Stimulated activated naive CD4-positive, alpha-beta T cell (primary cell): ENCODE measurements around the gene ADAP1.
"Not testable (repeated sequence)": the region's sequence is repeated elsewhere in the genome, so short reads cannot be mapped to it uniquely, and the experiment has no call there.

Experiments
- DNase-seq, 6 experiments: peaks; one replicate each; lab custom pipeline; 2025; lab: John Stamatoyannopoulos, UW

ADAP1 gene

GRCh38 chr7:959271-959670 lies 4.8 kb upstream of the ADAP1 start:
- no peak for DNase-seq

- DNase-seq = no peak
Observed at GRCh38 chr7:958221-959200, 4.0 kb upstream of the ADAP1 start.

- DNase-seq = no peak
Observed at GRCh38 chr7:957418-958220, 3.1 kb upstream of the ADAP1 start.

GRCh38 chr7:956031-956430 lies 1.6 kb upstream of the ADAP1 start:
- no peak for DNase-seq

GRCh38 chr7:953547-954327 lies 743 bp downstream of the ADAP1 start:
- DNase-seq = no peak

GRCh38 chr7:952548-953441 lies 1.7 kb downstream of the ADAP1 start:
- no peak for DNase-seq

- DNase-seq = no peak
Observed at GRCh38 chr7:951881-952547, 2.5 kb downstream of the ADAP1 start.

GRCh38 chr7:949021-949934 lies 5.2 kb downstream of the ADAP1 start:
- no peak for DNase-seq

- DNase-seq = no peak
Observed at GRCh38 chr7:947391-948210, 6.9 kb downstream of the ADAP1 start.

GRCh38 chr7:946256-946996 lies 8.1 kb downstream of the ADAP1 start:
- DNase-seq = no peak

- no peak for DNase-seq
Observed at GRCh38 chr7:945556-946255, 8.8 kb downstream of the ADAP1 start.

- no peak for DNase-seq
Observed at GRCh38 chr7:945147-945555, 9.3 kb downstream of the ADAP1 start.

- no peak for DNase-seq
Observed at GRCh38 chr7:944744-945143, 9.7 kb downstream of the ADAP1 start.

- not testable (repeated sequence) for DNase-seq
Observed at GRCh38 chr7:943793-944192, 10.7 kb downstream of the ADAP1 start.

- no peak for DNase-seq
Observed at GRCh38 chr7:940599-941408, 13.7 kb downstream of the ADAP1 start.

GRCh38 chr7:939843-940242 lies 14.6 kb downstream of the ADAP1 start:
- DNase-seq = no peak
